GM18502 (cell line): Measurements from ENCODE around the gene NUDCD2.
"Not testable (repeated sequence)": the region's sequence is repeated elsewhere in the genome, so short reads cannot be mapped to it uniquely, and the experiment has no call there.

Source experiments
- ATAC-seq: cut with Tn5 transposase; IDR thresholded peaks from one replicate; pipeline ENCODE4 v1.9.1; 2021; ENCODE audit warnings: mild to moderate bottlenecking; ENCODE audit not compliant: unreplicated experiment, poor library complexity

NUDCD2 gene

GRCh38 chr5:163434401-163434866 is 25.5 kb downstream of the NUDCD2 start:
- no peak for ATAC-seq

GRCh38 chr5:163433271-163433670 is 26.6 kb downstream of the NUDCD2 start:
- ATAC-seq, result no peak

DNA sequence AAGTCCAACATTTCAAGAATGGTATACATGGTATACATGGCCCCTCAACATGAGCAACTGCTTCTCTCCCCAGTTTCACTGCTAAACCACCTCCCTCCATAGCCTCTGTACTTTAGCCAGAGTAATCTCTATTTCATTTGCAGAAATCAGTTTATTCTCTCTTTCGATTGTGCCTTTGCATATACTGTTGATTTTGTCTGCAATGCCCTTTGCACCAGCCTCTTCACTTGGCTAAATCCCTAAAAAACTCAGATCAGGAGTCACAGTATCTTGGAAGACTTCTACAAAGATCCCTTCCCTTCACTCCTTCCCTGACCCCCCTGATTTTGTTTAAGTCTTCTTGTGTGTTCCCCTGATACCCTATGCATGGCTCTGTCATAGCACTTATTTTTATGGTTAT is 27.4 kb downstream of the NUDCD2 start:
- no peak for ATAC-seq

GRCh38 chr5:163426128-163426527 is 33.8 kb downstream of the NUDCD2 start:
- not testable (repeated sequence) for ATAC-seq

- no peak for ATAC-seq
These were observed 35.1 kb downstream of the NUDCD2 start for GRCh38 chr5:163424836-163425235.

- ATAC-seq, result not testable (repeated sequence)
These were observed 44.2 kb downstream of the NUDCD2 start for GRCh38 chr5:163415673-163416072.

- ATAC-seq, result no peak
These were observed 49.4 kb downstream of the NUDCD2 start for GRCh38 chr5:163410505-163410904.

DNA sequence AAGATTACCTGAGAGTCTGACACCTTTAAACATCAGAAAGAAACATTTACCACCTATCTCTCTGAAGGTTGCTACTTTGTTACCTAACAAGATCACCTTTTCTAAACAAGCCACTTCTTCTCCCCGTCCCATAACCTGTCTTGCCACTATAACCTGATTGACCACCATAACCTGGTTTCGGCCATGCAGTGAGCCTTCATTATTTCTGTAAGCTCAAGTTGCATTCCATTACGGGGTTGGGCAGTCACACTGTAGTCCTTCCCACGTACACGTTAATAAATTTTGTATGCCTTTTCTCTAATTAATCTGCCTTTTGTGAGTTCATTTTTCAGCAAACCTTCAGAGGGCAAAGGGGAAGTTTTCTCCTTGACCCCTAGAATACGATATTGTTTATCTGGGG is 50.5 kb downstream of the NUDCD2 start:
- ATAC-seq, result no peak

GRCh38 chr5:163408311-163408923 is 51.5 kb downstream of the NUDCD2 start:
- peak; percentile 77 for ATAC-seq

DNA sequence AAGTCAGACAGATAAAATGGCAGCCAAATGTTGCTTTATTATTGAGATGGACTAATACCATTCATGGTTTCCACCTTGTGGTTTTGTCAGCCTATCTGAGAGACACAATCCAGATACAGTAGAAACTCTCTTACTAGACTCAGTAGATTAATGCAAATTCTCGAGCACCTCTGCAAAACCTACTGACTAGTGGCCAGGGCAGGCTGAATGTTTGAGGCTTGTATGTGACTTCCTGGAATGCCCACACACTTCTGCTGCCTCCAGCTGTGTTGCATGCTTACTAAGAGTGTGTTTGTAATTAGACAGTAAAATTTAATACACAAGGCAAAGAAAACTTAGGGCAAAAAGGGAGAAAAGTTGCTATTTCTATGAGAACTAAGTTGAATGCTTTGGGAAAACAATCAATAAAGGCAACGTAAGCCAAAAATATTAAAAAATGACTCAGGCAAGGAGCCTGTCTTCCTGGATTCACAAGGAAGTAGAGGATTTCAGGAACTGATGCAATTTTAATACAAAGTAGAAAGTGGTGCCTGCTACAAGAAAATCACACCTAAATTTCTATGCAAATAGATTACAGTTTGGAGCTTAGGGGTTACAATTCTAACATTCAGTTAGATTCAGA is 52.8 kb downstream of the NUDCD2 start:
- ATAC-seq, result peak; percentile 86

DNA sequence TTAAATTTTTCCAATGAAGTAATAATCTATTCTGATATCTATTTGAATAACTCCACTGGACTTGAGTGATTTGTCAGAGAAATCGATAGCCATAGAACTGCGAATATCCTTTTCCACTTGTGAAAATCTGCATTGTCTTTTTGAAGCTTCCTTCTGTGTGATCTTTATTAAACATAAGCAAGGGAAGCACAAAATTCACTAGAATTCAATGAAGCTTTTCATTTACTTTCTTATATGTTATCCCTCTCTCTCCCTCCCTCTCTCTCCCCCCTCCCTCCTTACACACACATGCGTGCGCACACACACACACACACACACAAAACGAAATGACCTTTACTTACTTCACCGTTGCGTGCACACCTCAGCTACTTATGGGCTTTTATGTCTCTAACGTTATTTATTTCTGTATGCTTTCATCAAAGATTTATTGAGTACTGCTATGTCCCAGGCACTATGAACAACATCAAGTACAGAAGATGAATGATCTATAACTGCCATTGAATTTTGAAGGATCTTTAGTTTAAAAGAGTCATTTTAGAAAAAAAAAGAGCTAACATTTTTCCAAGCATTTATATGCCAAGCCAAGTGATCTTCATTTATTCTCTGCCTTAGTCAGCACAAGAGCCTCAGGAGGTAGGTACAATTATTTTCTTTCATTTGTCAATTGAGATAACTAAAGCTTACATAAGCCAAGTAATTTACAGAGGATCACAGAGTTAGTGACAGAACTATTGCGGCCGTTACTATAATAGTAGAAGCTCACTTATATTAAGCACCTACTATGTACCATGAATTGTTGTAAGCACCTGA is 55.3 kb downstream of the NUDCD2 start:
- no peak for ATAC-seq

GRCh38 chr5:163402007-163402406 is 57.9 kb downstream of the NUDCD2 start:
- ATAC-seq, result no peak

DNA sequence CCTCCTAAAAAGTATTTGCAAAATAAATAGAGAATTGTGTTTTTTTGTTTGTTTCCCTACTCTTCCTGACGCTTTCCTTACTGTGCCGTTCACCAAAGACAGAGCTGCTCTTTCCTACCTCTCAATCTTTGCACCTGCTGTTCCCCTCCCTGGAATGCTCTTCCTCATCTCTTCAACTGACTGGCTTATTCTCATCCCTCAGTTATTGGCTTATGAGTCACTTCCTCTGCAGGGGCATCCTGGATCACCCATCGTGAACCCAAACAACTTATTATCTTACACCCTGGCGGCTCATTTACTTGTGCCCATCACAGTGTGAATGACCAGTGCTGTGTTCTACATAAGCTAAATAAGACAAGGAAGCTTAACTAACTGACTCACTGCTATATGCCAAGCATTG is 58.6 kb downstream of the NUDCD2 start:
- ATAC-seq, result no peak

- no peak for ATAC-seq
These were observed 60.0 kb downstream of the NUDCD2 start for GRCh38 chr5:163399923-163400322.

DNA sequence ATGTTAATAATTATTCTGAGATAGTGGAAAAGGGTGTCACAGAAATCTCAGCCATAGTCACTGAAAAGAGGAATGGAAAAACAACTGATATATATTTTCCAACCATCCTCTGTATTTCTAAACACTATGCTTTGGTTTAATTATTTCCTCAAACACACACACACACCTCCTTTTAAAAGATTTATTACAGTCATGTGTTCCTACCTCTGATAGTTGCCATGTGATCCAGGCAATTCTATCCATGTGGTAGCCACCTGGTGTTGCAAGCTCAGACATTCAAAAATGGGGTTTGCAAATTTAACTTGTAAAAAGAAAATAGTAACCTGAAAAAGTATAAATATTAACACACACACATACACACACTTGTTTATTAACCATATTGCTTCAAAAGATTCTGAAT is 62.5 kb downstream of the NUDCD2 start:
- ATAC-seq, result no peak

GRCh38 chr5:163396818-163397340 is 63.0 kb downstream of the NUDCD2 start:
- not testable (repeated sequence) for ATAC-seq
